Measurements from ENCODE around the gene RIMOC1. TPM values are rescaled to one million over a fixed set of nuclear protein-coding genes. Genes with fewer than 3 reads are reported as not detected.

Gene RIMOC1
- total RNA-seq, 2 experiments from 2014 or later: 8.5 to 29.7 TPM

DNA sequence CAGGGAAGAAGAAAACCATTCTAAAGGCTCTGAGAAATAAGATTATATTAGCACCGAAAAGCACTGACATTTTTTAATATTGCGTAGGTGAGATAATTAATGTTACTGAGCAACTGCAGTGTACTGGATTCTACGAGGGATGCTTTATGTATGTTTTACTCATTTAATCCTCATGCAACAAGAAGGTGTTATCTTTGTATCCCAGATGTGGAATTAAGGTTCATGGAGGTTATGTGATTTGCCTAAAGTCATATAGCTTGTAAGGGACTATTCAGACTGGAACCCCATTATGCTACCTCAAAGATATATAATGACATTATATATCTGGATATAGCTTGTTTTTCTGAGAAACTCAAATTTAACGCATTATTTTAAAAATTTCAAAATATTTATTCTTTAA, 23.5 kb downstream of the RIMOC1 start:
- no peak for TF ChIP-seq EZH2phosphoT487 (IDR thresholded peaks at IDR 0.05; ENCODE audit: borderline replicate concordance, low read depth, low read length)
- TF ChIP-seq, protein P1, sequence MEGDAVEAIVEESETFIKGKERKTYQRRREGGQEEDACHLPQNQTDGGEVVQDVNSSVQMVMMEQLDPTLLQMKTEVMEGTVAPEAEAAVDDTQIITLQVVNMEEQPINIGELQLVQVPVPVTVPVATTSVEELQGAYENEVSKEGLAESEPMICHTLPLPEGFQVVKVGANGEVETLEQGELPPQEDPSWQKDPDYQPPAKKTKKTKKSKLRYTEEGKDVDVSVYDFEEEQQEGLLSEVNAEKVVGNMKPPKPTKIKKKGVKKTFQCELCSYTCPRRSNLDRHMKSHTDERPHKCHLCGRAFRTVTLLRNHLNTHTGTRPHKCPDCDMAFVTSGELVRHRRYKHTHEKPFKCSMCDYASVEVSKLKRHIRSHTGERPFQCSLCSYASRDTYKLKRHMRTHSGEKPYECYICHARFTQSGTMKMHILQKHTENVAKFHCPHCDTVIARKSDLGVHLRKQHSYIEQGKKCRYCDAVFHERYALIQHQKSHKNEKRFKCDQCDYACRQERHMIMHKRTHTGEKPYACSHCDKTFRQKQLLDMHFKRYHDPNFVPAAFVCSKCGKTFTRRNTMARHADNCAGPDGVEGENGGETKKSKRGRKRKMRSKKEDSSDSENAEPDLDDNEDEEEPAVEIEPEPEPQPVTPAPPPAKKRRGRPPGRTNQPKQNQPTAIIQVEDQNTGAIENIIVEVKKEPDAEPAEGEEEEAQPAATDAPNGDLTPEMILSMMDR (conservative IDR thresholded peaks at IDR 0.05; ENCODE audit: low read length): no peak
- H3K4me3 ChIP-seq (ENCODE audit: low read depth, low read length, poor library complexity, severe bottlenecking): no peak overlapping the region
- no peak overlapping the region for H2AFZ ChIP-seq (ENCODE audit: low read length)
- BruUV-seq (replicated peaks): no TSS peak
- peaks cover 5% of the 10 kb centered on the region; the same call in 1 of the 2 replicates for H3K36me3 ChIP-seq (ENCODE audit: insufficient read depth, low read length)
- no peak overlapping the region for H3K4me2 ChIP-seq (ENCODE audit: low read length)
- no peaks in the 10 kb centered on the region for H3K4me1 ChIP-seq (ENCODE audit: insufficient read depth, low read length, poor library complexity, severe bottlenecking)
- POLR2A ChIA-PET: no interaction called here
- intact Hi-C loops (cut with micrococcal nuclease; ENCODE audit: unreplicated experiment): no loop called here
- no peaks in the 10 kb centered on the region for H3K79me2 ChIP-seq (ENCODE audit: insufficient read depth, low read depth, low read length)
- DNase-seq (ENCODE audit: low spot score): no peak
- no peaks in the 10 kb centered on the region for H3K9me2 ChIP-seq (ENCODE audit: insufficient read depth, low read length)
- CTCF ChIA-PET (ENCODE audit: unreplicated experiment): no interaction called here
- H3K27ac ChIP-seq (ENCODE audit: low read depth, low read length, poor library complexity, severe bottlenecking): no peak overlapping the region
- H4K20me1 ChIP-seq (ENCODE audit: insufficient read depth, low read length): no peaks in the 10 kb centered on the region
- H3K9me3 ChIP-seq (ENCODE audit: low read length): no peaks in the 10 kb centered on the region

DNA sequence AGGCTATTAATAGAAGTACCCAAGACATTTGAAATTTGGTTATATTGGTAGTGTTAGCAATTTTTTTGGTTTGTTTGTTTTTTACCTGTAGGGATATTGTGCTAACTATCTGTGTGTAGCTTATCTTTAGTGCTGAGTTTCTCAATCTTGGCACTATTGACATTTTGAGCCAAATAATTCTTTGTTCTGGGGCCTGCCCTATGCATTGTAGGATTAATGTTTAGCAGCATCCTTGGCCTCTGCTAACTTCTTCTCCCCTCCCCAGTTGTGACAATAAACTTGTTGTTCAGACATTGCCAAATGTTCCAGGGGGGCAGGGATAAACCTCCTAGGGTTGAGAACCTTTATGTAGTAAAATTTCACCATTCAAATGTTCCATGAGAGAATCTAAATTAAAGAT, 24.9 kb downstream of the RIMOC1 start:
- Histone ChIP-seq H3K4me3 (ENCODE audit: low read depth, low read length, poor library complexity, severe bottlenecking) (no peak overlapping the region), H2AFZ (ENCODE audit: low read length) (no peak overlapping the region), H3K4me1 (ENCODE audit: insufficient read depth, low read length, poor library complexity, severe bottlenecking) (no peaks in the 10 kb centered on the region), H3K36me3 (ENCODE audit: insufficient read depth, low read length) (no peaks in the 10 kb centered on the region), H3K79me2 (ENCODE audit: insufficient read depth, low read depth, low read length) (no peaks in the 10 kb centered on the region), H3K4me2 (ENCODE audit: low read length) (no peak overlapping the region), H3K9me3 (ENCODE audit: low read length) (no peaks in the 10 kb centered on the region), H4K20me1 (ENCODE audit: insufficient read depth, low read length) (no peaks in the 10 kb centered on the region), H3K27ac (ENCODE audit: low read depth, low read length, poor library complexity, severe bottlenecking) (no peak overlapping the region), H3K9me2 (ENCODE audit: insufficient read depth, low read length) (no peaks in the 10 kb centered on the region)
- ChIA-PET CTCF (ENCODE audit: unreplicated experiment) (no interaction called here), POLR2A (interaction anchor here (0.6 to 0.9 kb wide), 2 partner anchors 16 to 180 kb away, joined by 4 to 7 read pairs; no protein-coding TSS in a partner anchor)
- no peak for DNase-seq (ENCODE audit: low spot score)
- no TSS peak for BruUV-seq (replicated peaks)
- TF ChIP-seq, protein P1 (conservative IDR thresholded peaks at IDR 0.05; ENCODE audit: low read length): no peak
- no peak for TF ChIP-seq EZH2phosphoT487 (IDR thresholded peaks at IDR 0.05; ENCODE audit: borderline replicate concordance, low read depth, low read length)
- intact Hi-C loops (cut with micrococcal nuclease; ENCODE audit: unreplicated experiment): no loop called here

DNA sequence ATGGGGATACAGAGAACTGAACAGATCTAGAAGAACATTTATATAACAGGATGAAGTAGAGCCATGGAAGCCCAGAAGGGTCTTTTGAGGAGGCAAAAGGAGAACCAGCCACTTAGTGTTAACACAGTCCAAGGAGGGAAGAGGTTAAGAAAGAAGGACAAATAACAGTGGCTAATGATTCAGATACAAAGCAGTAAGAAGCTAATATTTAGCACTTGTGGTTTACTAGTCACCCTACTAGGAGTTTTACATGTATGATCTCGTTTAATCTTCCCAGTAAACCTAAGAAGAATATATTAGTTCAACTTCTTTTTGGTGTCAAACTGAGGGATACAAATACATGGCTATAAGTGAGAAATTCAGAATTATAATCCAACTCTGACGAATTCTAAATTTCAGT, 28.6 kb downstream of the RIMOC1 start:
- TF ChIP-seq EZH2phosphoT487 (IDR thresholded peaks at IDR 0.05; ENCODE audit: borderline replicate concordance, low read depth, low read length): no peak
- TF ChIP-seq, protein P1 (conservative IDR thresholded peaks at IDR 0.05; ENCODE audit: low read length): no peak
- no peak for DNase-seq (ENCODE audit: low spot score)
- BruUV-seq (replicated peaks): no TSS peak
- Histone ChIP-seq H3K79me2 (ENCODE audit: insufficient read depth, low read depth, low read length) (no peaks in the 10 kb centered on the region), H3K4me2 (ENCODE audit: low read length) (no peak overlapping the region), H2AFZ (ENCODE audit: low read length) (no peak overlapping the region), H3K27ac (ENCODE audit: low read depth, low read length, poor library complexity, severe bottlenecking) (no peak overlapping the region), H3K9me3 (ENCODE audit: low read length) (no peaks in the 10 kb centered on the region), H3K9me2 (ENCODE audit: insufficient read depth, low read length) (no peaks in the 10 kb centered on the region), H3K4me3 (ENCODE audit: low read depth, low read length, poor library complexity, severe bottlenecking) (no peak overlapping the region), H4K20me1 (ENCODE audit: insufficient read depth, low read length) (no peaks in the 10 kb centered on the region), H3K4me1 (ENCODE audit: insufficient read depth, low read length, poor library complexity, severe bottlenecking) (no peaks in the 10 kb centered on the region), H3K36me3 (ENCODE audit: insufficient read depth, low read length) (no peaks in the 10 kb centered on the region)
- intact Hi-C loops (cut with micrococcal nuclease; ENCODE audit: unreplicated experiment): no loop called here
- ChIA-PET CTCF (ENCODE audit: unreplicated experiment) (no interaction called here), POLR2A (interaction anchor here (0.7 kb wide), 1 partner anchor 43 kb away, joined by 3 read pairs; no protein-coding TSS in a partner anchor)
